ENCODE results near the gene NFIA. TPM values are rescaled to one million over a fixed set of nuclear protein-coding genes. Genes with fewer than 3 reads are reported as not detected.

Gene NFIA
- total and polyA plus RNA-seq, 2 of the 13 experiments (the other 11 are each of a cell fraction or from before 2014, with no cell fraction given), result 14.7 to 28.5 TPM

DNA sequence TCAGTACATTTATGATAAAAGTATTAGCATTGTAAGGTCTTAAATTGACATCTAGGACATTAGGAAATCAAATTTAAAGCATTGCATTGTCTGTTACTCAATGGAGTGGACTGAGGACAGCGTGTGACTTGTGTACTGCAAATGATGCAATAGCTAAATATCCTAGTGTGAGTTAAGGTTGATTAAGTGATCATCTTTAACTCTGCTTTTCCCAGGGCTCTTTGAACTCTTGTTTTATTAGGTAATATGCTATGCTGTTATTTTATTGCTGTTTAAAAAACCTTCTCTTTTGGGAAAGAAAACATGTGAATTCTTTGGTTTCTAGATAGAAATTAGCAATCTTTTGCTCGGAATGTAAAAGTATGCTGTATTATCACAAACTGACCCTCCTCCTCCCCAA lies 38.6 kb downstream of the NFIA start (continued):
- no peak for TF ChIP-seq MATR3 (CRISPR knock-in tag; IDR thresholded peaks at IDR 0.05)
- no peak for TF ChIP-seq MTF2 (CRISPR knock-in tag; IDR thresholded peaks at IDR 0.05; ENCODE audit: borderline replicate concordance)
- TF ChIP-seq JARID2 (CRISPR knock-in tag; IDR thresholded peaks at IDR 0.05; ENCODE audit: insufficient replicate concordance), result no peak
- no peak for TF ChIP-seq ZNF879 (CRISPR knock-in tag; IDR thresholded peaks at IDR 0.05)
- TF ChIP-seq MIER3 (CRISPR knock-in tag; IDR thresholded peaks at IDR 0.05; ENCODE audit: borderline replicate concordance), result peak; percentile 40; the same call in 1 of the 2 replicates
- no peak for TF ChIP-seq TOE1 (CRISPR knock-in tag; IDR thresholded peaks at IDR 0.05)
- peak; percentile 59; the same call in 1 of the 2 replicates for TF ChIP-seq DMAP1 (CRISPR knock-in tag; IDR thresholded peaks at IDR 0.05)
- TF ChIP-seq, protein P1, sequence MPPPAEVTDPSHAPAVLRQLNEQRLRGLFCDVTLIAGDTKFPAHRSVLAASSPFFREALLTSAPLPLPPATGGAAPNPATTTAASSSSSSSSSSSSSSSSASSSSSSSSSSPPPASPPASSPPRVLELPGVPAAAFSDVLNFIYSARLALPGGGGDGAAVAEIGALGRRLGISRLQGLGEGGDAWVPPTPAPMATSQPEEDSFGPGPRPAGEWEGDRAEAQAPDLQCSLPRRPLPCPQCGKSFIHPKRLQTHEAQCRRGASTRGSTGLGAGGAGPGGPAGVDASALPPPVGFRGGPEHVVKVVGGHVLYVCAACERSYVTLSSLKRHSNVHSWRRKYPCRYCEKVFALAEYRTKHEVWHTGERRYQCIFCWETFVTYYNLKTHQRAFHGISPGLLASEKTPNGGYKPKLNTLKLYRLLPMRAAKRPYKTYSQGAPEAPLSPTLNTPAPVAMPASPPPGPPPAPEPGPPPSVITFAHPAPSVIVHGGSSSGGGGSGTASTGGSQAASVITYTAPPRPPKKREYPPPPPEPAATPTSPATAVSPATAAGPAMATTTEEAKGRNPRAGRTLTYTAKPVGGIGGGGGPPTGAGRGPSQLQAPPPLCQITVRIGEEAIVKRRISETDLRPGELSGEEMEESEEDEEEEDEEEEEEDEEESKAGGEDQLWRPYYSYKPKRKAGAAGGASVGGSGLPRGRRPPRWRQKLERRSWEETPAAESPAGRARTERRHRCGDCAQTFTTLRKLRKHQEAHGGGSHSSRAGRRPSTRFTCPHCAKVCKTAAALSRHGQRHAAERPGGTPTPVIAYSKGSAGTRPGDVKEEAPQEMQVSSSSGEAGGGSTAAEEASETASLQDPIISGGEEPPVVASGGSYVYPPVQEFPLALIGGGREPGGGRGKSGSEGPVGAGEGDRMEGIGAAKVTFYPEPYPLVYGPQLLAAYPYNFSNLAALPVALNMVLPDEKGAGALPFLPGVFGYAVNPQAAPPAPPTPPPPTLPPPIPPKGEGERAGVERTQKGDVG (CRISPR knock-in tag; IDR thresholded peaks at IDR 0.05; ENCODE audit: borderline replicate concordance), result no peak
- TF ChIP-seq, protein P2, sequence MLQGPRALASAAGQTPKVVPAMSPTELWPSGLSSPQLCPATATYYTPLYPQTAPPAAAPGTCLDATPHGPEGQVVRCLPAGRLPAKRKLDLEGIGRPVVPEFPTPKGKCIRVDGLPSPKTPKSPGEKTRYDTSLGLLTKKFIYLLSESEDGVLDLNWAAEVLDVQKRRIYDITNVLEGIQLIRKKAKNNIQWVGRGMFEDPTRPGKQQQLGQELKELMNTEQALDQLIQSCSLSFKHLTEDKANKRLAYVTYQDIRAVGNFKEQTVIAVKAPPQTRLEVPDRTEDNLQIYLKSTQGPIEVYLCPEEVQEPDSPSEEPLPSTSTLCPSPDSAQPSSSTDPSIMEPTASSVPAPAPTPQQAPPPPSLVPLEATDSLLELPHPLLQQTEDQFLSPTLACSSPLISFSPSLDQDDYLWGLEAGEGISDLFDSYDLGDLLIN (CRISPR knock-in tag; IDR thresholded peaks at IDR 0.05; ENCODE audit: borderline replicate concordance), result no peak
- TF ChIP-seq ZNF337 (CRISPR knock-in tag; IDR thresholded peaks at IDR 0.05; ENCODE audit: borderline replicate concordance, low read depth), result no peak
- TF ChIP-seq DR1 (CRISPR knock-in tag; IDR thresholded peaks at IDR 0.05), result no peak
- no peak for TF ChIP-seq KDM2A (CRISPR knock-in tag; IDR thresholded peaks at IDR 0.05; ENCODE audit: borderline replicate concordance, low read depth)
- peak; percentile 28 for TF ChIP-seq TEAD3 (CRISPR knock-in tag; optimal IDR thresholded peaks at IDR 0.05; ENCODE audit: borderline replicate concordance)
- no peak for TF ChIP-seq ERF (CRISPR knock-in tag; IDR thresholded peaks at IDR 0.05)
- TF ChIP-seq HOXD1 (CRISPR knock-in tag; IDR thresholded peaks at IDR 0.05), result no peak
- TF ChIP-seq, protein P3, sequence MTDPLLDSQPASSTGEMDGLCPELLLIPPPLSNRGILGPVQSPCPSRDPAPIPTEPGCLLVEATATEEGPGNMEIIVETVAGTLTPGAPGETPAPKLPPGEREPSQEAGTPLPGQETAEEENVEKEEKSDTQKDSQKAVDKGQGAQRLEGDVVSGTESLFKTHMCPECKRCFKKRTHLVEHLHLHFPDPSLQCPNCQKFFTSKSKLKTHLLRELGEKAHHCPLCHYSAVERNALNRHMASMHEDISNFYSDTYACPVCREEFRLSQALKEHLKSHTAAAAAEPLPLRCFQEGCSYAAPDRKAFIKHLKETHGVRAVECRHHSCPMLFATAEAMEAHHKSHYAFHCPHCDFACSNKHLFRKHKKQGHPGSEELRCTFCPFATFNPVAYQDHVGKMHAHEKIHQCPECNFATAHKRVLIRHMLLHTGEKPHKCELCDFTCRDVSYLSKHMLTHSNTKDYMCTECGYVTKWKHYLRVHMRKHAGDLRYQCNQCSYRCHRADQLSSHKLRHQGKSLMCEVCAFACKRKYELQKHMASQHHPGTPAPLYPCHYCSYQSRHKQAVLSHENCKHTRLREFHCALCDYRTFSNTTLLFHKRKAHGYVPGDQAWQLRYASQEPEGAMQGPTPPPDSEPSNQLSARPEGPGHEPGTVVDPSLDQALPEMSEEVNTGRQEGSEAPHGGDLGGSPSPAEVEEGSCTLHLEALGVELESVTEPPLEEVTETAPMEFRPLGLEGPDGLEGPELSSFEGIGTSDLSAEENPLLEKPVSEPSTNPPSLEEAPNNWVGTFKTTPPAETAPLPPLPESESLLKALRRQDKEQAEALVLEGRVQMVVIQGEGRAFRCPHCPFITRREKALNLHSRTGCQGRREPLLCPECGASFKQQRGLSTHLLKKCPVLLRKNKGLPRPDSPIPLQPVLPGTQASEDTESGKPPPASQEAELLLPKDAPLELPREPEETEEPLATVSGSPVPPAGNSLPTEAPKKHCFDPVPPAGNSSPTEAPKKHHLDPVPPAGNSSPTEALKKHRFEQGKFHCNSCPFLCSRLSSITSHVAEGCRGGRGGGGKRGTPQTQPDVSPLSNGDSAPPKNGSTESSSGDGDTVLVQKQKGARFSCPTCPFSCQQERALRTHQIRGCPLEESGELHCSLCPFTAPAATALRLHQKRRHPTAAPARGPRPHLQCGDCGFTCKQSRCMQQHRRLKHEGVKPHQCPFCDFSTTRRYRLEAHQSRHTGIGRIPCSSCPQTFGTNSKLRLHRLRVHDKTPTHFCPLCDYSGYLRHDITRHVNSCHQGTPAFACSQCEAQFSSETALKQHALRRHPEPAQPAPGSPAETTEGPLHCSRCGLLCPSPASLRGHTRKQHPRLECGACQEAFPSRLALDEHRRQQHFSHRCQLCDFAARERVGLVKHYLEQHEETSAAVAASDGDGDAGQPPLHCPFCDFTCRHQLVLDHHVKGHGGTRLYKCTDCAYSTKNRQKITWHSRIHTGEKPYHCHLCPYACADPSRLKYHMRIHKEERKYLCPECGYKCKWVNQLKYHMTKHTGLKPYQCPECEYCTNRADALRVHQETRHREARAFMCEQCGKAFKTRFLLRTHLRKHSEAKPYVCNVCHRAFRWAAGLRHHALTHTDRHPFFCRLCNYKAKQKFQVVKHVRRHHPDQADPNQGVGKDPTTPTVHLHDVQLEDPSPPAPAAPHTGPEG (CRISPR knock-in tag; IDR thresholded peaks at IDR 0.05), result no peak
- no peak for TF ChIP-seq NBN (conservative IDR thresholded peaks at IDR 0.05)
- TF ChIP-seq, protein P4, sequence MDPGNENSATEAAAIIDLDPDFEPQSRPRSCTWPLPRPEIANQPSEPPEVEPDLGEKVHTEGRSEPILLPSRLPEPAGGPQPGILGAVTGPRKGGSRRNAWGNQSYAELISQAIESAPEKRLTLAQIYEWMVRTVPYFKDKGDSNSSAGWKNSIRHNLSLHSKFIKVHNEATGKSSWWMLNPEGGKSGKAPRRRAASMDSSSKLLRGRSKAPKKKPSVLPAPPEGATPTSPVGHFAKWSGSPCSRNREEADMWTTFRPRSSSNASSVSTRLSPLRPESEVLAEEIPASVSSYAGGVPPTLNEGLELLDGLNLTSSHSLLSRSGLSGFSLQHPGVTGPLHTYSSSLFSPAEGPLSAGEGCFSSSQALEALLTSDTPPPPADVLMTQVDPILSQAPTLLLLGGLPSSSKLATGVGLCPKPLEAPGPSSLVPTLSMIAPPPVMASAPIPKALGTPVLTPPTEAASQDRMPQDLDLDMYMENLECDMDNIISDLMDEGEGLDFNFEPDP (CRISPR knock-in tag; conservative IDR thresholded peaks at IDR 0.05), result no peak
- TF ChIP-seq ZNF207 (IDR thresholded peaks at IDR 0.05; ENCODE audit: borderline replicate concordance), result no peak
- no peak for TF ChIP-seq TMF1 (CRISPR knock-in tag; IDR thresholded peaks at IDR 0.05; ENCODE audit: low read depth)
- no peak for TF ChIP-seq PCBP1 (IDR thresholded peaks at IDR 0.05; ENCODE audit: borderline replicate concordance, low read depth, low read length)
